GM23338 (cell line): ENCODE results near the gene NOP58. TPM values are rescaled to one million over a fixed set of nuclear protein-coding genes. Genes with fewer than 3 reads are reported as not detected.

Experiments
- ATAC-seq: fragments of 200-7000 bp; cut with Tn5 transposase; 3 replicates; pipeline ENCODE4 v1.9.1; 2020
- DNase-seq: peaks from one replicate; pipeline ENCODE4 v3.0.0-alpha.2; 2015; ENCODE audit warnings: low spot score
- H2AFZ ChIP-seq: fragments of 200-600 bp; sonication (generic); 2 replicates; pipeline ENCODE4 v1.8.0; 2016; ENCODE audit warnings: antibody characterized with exemption, mild to moderate bottlenecking, moderate library complexity
- H3F3A ChIP-seq: fragments of 200-600 bp; sonication (generic); replicated peaks from 2 replicates; pipeline ENCODE4 v1.8.0; 2017; ENCODE audit warnings: antibody characterized with exemption, mixed run types, low read depth
- H3K27ac ChIP-seq: fragments of 200-600 bp; sonication (generic); 2 replicates; pipeline ENCODE4 v1.6.1; 2016; ENCODE audit warnings: low read depth
- H3K27me3 ChIP-seq: fragments of 200-600 bp; sonication (generic); 2 replicates; pipeline ENCODE4 v1.8.0; 2016; ENCODE audit warnings: mild to moderate bottlenecking, mixed run types, moderate library complexity; ENCODE audit not compliant: insufficient read depth
- H3K36me3 ChIP-seq: fragments of 200-600 bp; sonication (generic); 2 replicates; pipeline ENCODE4 v1.8.0; 2016; ENCODE audit warnings: mild to moderate bottlenecking; ENCODE audit not compliant: insufficient read depth
- H3K4me1 ChIP-seq: fragments of 200-600 bp; sonication (generic); 2 replicates; pipeline ENCODE4 v1.8.0; 2016; ENCODE audit warnings: mild to moderate bottlenecking, moderate library complexity; ENCODE audit not compliant: insufficient read depth
- H3K4me2 ChIP-seq: fragments of 200-600 bp; sonication (generic); 2 replicates; pipeline ENCODE4 v1.7.1; 2017; ENCODE audit warnings: mixed run types
- H3K4me3 ChIP-seq: fragments of 200-600 bp; sonication (generic); 2 replicates; pipeline ENCODE4 v1.6.1; 2016; ENCODE audit warnings: mixed run types
- H3K79me2 ChIP-seq: fragments of 200-600 bp; sonication (generic); replicated peaks from 2 replicates; pipeline ENCODE4 v1.8.0; 2017; ENCODE audit warnings: mild to moderate bottlenecking; ENCODE audit not compliant: insufficient read depth
- H3K9me2 ChIP-seq: fragments of 200-600 bp; sonication (generic); 2 replicates; pipeline ENCODE4 v1.8.0; 2017; ENCODE audit not compliant: insufficient read depth
- H4K20me1 ChIP-seq: fragments of 200-600 bp; sonication (generic); replicated peaks from 2 replicates; pipeline ENCODE4 v1.8.0; 2017; ENCODE audit warnings: mild to moderate bottlenecking; ENCODE audit not compliant: insufficient read depth
- H3K27ac Mint-ChIP-seq: 2 replicates; pipeline ENCODE4 v1.8.0; 2020; ENCODE audit warnings: inconsistent platforms, mild to moderate bottlenecking, moderate library complexity, mixed read lengths
- H3K27me3 Mint-ChIP-seq: 3 replicates; pipeline ENCODE4 v1.8.0; 2022; ENCODE audit warnings: low read depth, mild to moderate bottlenecking, moderate library complexity, mixed read lengths, inconsistent platforms; ENCODE audit not compliant: insufficient read depth, poor library complexity
- H3K36me3 Mint-ChIP-seq: 3 replicates; pipeline ENCODE4 v1.8.0; 2021; ENCODE audit warnings: low read depth, mild to moderate bottlenecking, inconsistent platforms, moderate library complexity, mixed read lengths
- H3K4me1 Mint-ChIP-seq: 3 replicates; pipeline ENCODE4 v1.8.0; 2020; ENCODE audit warnings: mild to moderate bottlenecking, inconsistent platforms, mixed read lengths
- H3K4me3 Mint-ChIP-seq: 3 replicates; pipeline ENCODE4 v1.8.0; 2021; ENCODE audit warnings: moderate library complexity, mild to moderate bottlenecking, inconsistent platforms, mixed read lengths
- H3K9me3 Mint-ChIP-seq: 3 replicates; pipeline ENCODE4 v1.8.0; 2020; ENCODE audit warnings: moderate library complexity, mild to moderate bottlenecking, inconsistent platforms, mixed read lengths
- CREB1 ChIP-seq: fragments of 250-450 bp; sonication (Bioruptor Pico); IDR thresholded peaks from 2 replicates; pipeline ENCODE4 v1.5.0; 2020; ENCODE audit warnings: low read depth, mild to moderate bottlenecking, moderate library complexity
- CTCF ChIP-seq, 2 experiments: fragments of 200-600 bp in 1 of 2; sonication (generic) in 1 of 2; conservative IDR thresholded peaks; 2 replicates each; pipeline versions ENCODE4 v1.5.1 to v1.6.1; 2016 to 2017; ENCODE audit warnings: antibody characterized with exemption in 2 of 2, low read depth in 2 of 2, mild to moderate bottlenecking in 2 of 2, moderate library complexity in 1 of 2
- EZH2 ChIP-seq: fragments of 200-600 bp; sonication (generic); IDR thresholded peaks from one replicate; pipeline ENCODE4 v1.8.0; 2017; ENCODE audit warnings: antibody characterized with exemption, mild to moderate bottlenecking, low read depth; ENCODE audit not compliant: unreplicated experiment
- EZH2phosphoT487 ChIP-seq: fragments of 200-600 bp; sonication (generic); IDR thresholded peaks from one replicate; pipeline ENCODE4 v1.8.1; 2018; ENCODE audit warnings: antibody characterized with exemption; ENCODE audit not compliant: unreplicated experiment
- NANOG ChIP-seq: IDR thresholded peaks from 2 replicates; pipeline ENCODE4 v1.6.1; 2016; ENCODE audit warnings: antibody characterized with exemption, borderline replicate concordance
- ZNF114 ChIP-seq: fragments of 250-450 bp; sonication (Bioruptor Pico); IDR thresholded peaks from 2 replicates; pipeline ENCODE4 v1.5.0; 2020; ENCODE audit warnings: mild to moderate bottlenecking, moderate library complexity
- ZNF331 ChIP-seq: fragments of 250-450 bp; sonication (Bioruptor Pico); IDR thresholded peaks from 2 replicates; pipeline ENCODE4 v1.5.0; 2020; ENCODE audit warnings: low read depth, mild to moderate bottlenecking, moderate library complexity
- ZNF462 ChIP-seq: fragments of 250-450 bp; sonication (Bioruptor Pico); IDR thresholded peaks from 2 replicates; pipeline ENCODE4 v1.5.0; 2020; ENCODE audit warnings: mild to moderate bottlenecking, moderate library complexity
- polyA plus RNA-seq: library from polyadenylated mRNA; unstranded; fragments of >200 nt; fragmentation: Nextera tagmentation; extraction: Ambion mirVana; gene quantifications from 2 replicates; pipeline ENCODE4 v1.2.1, GENCODE V29; 2016
- total RNA-seq: library from RNA; depleted of rRNA; stranded (reverse); fragments of >200 nt; shearing (Covaris generic); gene quantifications from 2 replicates; pipeline ENCODE4 v1.2.3, GENCODE V29; 2014
- TF ChIP-seq, protein P1 (sequence below): IDR thresholded peaks from one replicate; pipeline ENCODE4 v1.6.1; 2018; ENCODE audit warnings: antibody characterized with exemption; ENCODE audit not compliant: unreplicated experiment

NOP58 gene
- total and polyA plus RNA-seq, 2 experiments from 2014 or later, result 174 to 236 TPM

DNA sequence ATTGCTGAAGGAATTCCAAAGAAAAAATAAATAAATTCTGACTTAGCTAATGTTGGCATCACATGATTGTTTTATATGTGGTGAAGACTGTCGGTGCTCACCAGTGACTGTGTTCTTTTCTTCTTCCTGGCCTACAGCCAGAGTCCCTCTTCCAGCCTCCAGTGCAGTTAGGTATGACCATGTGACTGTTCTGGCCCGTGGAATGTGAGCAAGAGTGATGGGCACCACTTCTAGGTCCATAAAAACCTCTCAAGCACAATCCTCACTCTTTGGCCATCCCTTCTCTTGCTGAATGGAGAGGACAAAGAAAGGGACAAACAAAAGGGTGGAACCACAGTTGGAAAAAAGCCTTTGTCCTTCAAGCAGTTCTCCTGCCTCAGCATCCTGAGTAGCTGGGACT lies 71.6 kb downstream of the NOP58 start:
- no peaks in the 10 kb centered on the region for H3K79me2 ChIP-seq
- H3K4me1 ChIP-seq, result no peaks in the 10 kb centered on the region
- Mint-ChIP-seq H3K27ac (no peak overlapping the region), H3K36me3 (no peaks in the 10 kb centered on the region), H3K9me3 (no peaks in the 10 kb centered on the region; the same call in 2 of the 3 replicates), H3K27me3 (peaks cover 4% of the 10 kb centered on the region), H3K4me3 (no peak overlapping the region), H3K4me1 (no peaks in the 10 kb centered on the region)
- H2AFZ ChIP-seq, result no peak overlapping the region
- no peak overlapping the region for H3K27ac ChIP-seq
- no peak overlapping the region for H3K4me2 ChIP-seq
- H3K9me2 ChIP-seq, result no peaks in the 10 kb centered on the region
- no peak for TF ChIP-seq NANOG
- TF ChIP-seq EZH2, result no peak
- TF ChIP-seq ZNF331 (CRISPR knock-in tag), result no peak
- TF ChIP-seq ZNF462, result no peak
- TF ChIP-seq CREB1 (CRISPR knock-in tag), result no peak
- no peak for TF ChIP-seq EZH2phosphoT487
- TF ChIP-seq, protein P1, sequence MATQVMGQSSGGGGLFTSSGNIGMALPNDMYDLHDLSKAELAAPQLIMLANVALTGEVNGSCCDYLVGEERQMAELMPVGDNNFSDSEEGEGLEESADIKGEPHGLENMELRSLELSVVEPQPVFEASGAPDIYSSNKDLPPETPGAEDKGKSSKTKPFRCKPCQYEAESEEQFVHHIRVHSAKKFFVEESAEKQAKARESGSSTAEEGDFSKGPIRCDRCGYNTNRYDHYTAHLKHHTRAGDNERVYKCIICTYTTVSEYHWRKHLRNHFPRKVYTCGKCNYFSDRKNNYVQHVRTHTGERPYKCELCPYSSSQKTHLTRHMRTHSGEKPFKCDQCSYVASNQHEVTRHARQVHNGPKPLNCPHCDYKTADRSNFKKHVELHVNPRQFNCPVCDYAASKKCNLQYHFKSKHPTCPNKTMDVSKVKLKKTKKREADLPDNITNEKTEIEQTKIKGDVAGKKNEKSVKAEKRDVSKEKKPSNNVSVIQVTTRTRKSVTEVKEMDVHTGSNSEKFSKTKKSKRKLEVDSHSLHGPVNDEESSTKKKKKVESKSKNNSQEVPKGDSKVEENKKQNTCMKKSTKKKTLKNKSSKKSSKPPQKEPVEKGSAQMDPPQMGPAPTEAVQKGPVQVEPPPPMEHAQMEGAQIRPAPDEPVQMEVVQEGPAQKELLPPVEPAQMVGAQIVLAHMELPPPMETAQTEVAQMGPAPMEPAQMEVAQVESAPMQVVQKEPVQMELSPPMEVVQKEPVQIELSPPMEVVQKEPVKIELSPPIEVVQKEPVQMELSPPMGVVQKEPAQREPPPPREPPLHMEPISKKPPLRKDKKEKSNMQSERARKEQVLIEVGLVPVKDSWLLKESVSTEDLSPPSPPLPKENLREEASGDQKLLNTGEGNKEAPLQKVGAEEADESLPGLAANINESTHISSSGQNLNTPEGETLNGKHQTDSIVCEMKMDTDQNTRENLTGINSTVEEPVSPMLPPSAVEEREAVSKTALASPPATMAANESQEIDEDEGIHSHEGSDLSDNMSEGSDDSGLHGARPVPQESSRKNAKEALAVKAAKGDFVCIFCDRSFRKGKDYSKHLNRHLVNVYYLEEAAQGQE, result no peak
- no peak for TF ChIP-seq CTCF (conservative IDR thresholded peaks at IDR 0.05; ENCODE audit: low read depth in 2 of 2)
- no peak for TF ChIP-seq ZNF114 (CRISPR knock-in tag)
- no peak overlapping the region for H3K4me3 ChIP-seq
- no peaks in the 10 kb centered on the region for H3K27me3 ChIP-seq
- no peaks in the 10 kb centered on the region for H4K20me1 ChIP-seq
- ATAC-seq (no peak), DNase-seq (no peak)
- H3F3A ChIP-seq, result no peaks in the 10 kb centered on the region
- H3K36me3 ChIP-seq, result no peaks in the 10 kb centered on the region
